A549 (cell line): ENCODE data around the gene NCOA6.

ENCODE experiments used
- CEBPB ChIP-seq, 2 experiments: fragments of >200 bp in 1 of 2; sonication (Bioruptor Twin) in 1 of 2; formaldehyde crosslinking in 1 of 2; IDR thresholded peaks; 2 replicates each; pipeline ENCODE4 v1.6.1; 2012 to 2016
- EP300 ChIP-seq, 2 experiments: fragments of >200 bp; sonication (Bioruptor Twin); formaldehyde crosslinking; IDR thresholded peaks; 2 replicates in 1 of 2; 3 replicates in 1 of 2; pipeline ENCODE4 v1.6.1; 2016 to 2017
- HDAC2 ChIP-seq: fragments of 200-600 bp; sonication (generic); IDR thresholded peaks from 2 replicates; pipeline ENCODE4 v1.6.1; 2016
- KDM5A ChIP-seq: fragments of 200-600 bp; sonication (generic); IDR thresholded peaks from 2 replicates; pipeline ENCODE4 v1.6.1; 2016; ENCODE audit warnings: antibody characterized with exemption, mild to moderate bottlenecking
- POLR2A ChIP-seq: IDR thresholded peaks from 2 replicates; pipeline ENCODE4 v1.6.1; 2012; ENCODE audit warnings: mild to moderate bottlenecking, low read length
- RAD21 ChIP-seq, 2 experiments: fragments of >200 bp in 1 of 2; sonication (Bioruptor Twin) in 1 of 2; formaldehyde crosslinking in 1 of 2; IDR thresholded peaks in 1 of 2; conservative IDR thresholded peaks in 1 of 2; 2 replicates in 1 of 2; 3 replicates in 1 of 2; pipeline ENCODE4 v1.6.1; 2012 to 2018; ENCODE audit warnings: inconsistent platforms in 1 of 2
- SMC3 ChIP-seq: fragments of >200 bp; sonication (Bioruptor Twin); formaldehyde crosslinking; IDR thresholded peaks from 3 replicates; pipeline ENCODE4 v1.6.1; 2018; ENCODE audit warnings: inconsistent platforms
- TF ChIP-seq, protein P1 (sequence below): fragments of 200-600 bp; sonication (generic); IDR thresholded peaks from 2 replicates; pipeline ENCODE4 v1.6.1; 2016; ENCODE audit warnings: antibody characterized with exemption, mild to moderate bottlenecking, moderate library complexity
- TF ChIP-seq, protein P2 (sequence below): fragments of >200 bp; sonication (Bioruptor Twin); formaldehyde crosslinking; IDR thresholded peaks from 3 replicates; pipeline ENCODE4 v1.5.1; 2016
- TF ChIP-seq, protein P3 (sequence below): IDR thresholded peaks from 2 replicates; pipeline ENCODE4 v1.6.1; 2012

DNA sequence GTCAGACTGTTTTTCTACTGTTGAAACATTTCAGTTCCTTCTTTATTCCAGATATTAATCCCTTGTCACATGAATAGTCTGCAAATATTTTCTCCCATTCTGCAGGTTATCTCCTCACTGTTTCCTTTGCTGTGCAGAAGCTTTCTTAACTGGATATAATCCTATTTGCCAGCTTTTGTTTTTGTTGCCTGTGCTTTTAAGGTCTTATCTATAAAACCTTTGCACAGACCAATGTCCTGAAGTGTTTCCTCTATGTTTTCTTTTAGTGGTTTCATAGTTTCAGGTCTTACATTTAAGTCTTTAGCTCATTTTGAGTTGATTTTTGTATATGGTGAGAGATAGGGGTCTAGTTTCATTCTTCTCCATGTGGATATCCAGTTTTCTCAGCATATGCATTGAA lies 19.2 kb downstream of the NCOA6 start:
- no peak for TF ChIP-seq CEBPB (IDR thresholded peaks at IDR 0.05)
- TF ChIP-seq, protein P1, sequence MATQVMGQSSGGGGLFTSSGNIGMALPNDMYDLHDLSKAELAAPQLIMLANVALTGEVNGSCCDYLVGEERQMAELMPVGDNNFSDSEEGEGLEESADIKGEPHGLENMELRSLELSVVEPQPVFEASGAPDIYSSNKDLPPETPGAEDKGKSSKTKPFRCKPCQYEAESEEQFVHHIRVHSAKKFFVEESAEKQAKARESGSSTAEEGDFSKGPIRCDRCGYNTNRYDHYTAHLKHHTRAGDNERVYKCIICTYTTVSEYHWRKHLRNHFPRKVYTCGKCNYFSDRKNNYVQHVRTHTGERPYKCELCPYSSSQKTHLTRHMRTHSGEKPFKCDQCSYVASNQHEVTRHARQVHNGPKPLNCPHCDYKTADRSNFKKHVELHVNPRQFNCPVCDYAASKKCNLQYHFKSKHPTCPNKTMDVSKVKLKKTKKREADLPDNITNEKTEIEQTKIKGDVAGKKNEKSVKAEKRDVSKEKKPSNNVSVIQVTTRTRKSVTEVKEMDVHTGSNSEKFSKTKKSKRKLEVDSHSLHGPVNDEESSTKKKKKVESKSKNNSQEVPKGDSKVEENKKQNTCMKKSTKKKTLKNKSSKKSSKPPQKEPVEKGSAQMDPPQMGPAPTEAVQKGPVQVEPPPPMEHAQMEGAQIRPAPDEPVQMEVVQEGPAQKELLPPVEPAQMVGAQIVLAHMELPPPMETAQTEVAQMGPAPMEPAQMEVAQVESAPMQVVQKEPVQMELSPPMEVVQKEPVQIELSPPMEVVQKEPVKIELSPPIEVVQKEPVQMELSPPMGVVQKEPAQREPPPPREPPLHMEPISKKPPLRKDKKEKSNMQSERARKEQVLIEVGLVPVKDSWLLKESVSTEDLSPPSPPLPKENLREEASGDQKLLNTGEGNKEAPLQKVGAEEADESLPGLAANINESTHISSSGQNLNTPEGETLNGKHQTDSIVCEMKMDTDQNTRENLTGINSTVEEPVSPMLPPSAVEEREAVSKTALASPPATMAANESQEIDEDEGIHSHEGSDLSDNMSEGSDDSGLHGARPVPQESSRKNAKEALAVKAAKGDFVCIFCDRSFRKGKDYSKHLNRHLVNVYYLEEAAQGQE: no peak
- no peak for TF ChIP-seq POLR2A
- TF ChIP-seq, protein P2, sequence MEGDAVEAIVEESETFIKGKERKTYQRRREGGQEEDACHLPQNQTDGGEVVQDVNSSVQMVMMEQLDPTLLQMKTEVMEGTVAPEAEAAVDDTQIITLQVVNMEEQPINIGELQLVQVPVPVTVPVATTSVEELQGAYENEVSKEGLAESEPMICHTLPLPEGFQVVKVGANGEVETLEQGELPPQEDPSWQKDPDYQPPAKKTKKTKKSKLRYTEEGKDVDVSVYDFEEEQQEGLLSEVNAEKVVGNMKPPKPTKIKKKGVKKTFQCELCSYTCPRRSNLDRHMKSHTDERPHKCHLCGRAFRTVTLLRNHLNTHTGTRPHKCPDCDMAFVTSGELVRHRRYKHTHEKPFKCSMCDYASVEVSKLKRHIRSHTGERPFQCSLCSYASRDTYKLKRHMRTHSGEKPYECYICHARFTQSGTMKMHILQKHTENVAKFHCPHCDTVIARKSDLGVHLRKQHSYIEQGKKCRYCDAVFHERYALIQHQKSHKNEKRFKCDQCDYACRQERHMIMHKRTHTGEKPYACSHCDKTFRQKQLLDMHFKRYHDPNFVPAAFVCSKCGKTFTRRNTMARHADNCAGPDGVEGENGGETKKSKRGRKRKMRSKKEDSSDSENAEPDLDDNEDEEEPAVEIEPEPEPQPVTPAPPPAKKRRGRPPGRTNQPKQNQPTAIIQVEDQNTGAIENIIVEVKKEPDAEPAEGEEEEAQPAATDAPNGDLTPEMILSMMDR: no peak
- TF ChIP-seq, protein P3, sequence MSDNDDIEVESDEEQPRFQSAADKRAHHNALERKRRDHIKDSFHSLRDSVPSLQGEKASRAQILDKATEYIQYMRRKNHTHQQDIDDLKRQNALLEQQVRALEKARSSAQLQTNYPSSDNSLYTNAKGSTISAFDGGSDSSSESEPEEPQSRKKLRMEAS: no peak
- TF ChIP-seq EP300 (IDR thresholded peaks at IDR 0.05): no peak
- no peak for TF ChIP-seq RAD21 (conservative IDR thresholded peaks at IDR 0.05 in 1 of 2, IDR thresholded peaks at IDR 0.05 in 1 of 2)
- no peak for TF ChIP-seq SMC3
- TF ChIP-seq HDAC2: no peak
- TF ChIP-seq KDM5A: no peak
